ENCODE data around the gene PIGQ. TPM values are rescaled to one million over a fixed set of nuclear protein-coding genes. Genes with fewer than 3 reads are reported as not detected.

PIGQ gene
- total RNA-seq, 1 experiment from 2014 or later, result 99.5 TPM

DNA sequence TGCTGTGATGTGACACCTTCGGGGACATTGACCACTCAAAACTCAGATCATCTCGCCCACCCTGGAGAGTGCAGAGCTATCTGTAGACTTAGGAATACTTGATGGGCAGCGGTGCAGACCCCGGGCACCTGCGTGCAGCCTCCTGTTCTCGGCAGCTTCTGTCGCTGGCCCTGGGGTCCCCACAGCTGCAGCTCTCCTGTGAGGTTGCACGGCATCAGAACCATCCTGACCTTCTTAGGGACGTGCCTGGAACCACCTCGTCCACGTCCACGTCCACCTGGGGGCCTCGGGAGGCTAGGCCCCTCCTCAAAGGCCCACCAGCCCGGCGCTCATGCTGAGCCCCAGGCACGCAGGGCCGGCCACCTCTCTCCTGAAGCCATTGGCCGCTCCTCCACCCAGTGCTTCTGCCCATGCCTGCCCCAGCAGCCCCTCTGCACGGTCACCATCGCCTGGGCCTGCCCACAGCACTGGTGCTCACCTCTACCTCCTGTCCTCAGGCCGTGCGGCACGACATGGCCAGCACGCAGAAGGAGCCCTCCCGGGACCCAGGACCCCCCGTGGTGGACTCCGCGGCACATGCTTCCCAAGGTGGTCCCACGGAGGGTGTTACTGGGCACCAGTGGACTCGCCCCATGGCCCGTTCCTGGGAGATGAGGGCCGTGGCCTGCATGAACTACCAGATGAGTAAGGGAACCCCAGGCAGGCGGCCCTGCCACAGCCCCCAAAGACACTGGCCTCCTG is 58.7 kb downstream of the PIGQ start:
- no peak for DNase-seq (ENCODE audit: low spot score)

DNA sequence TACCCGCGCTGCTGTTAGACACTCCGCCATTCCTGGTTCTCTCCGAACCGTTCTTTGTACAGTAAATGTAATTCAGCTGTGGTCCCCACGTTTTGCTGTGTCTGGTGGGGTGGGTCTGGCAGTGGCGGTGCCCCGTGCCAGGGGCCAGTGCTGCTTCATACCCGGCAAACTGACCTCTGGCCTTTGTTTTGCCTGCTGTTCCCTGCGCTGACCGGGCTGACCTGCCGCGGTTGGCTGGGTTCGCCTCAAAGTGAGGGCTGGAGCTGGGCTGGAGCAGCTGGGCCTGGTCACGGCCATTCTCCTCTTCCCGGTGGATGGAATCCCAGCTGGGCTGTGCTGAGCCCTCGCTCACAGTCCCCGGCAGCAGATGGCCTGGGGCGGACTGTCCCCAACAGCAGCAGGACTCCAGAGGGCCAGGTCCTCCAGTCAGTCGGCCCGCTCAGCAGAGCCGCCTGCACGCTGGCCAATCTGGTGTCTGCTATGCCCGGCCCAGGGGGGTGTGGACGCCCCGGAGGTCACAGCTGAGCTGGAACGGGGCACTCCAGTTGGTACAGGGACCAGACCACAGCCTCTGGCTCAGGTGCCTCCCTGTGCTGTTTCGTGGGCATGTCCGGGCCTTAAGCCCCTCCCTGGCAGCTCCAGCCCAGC is 59.5 kb downstream of the PIGQ start:
- DNase-seq (ENCODE audit: low spot score), result no peak

DNA sequence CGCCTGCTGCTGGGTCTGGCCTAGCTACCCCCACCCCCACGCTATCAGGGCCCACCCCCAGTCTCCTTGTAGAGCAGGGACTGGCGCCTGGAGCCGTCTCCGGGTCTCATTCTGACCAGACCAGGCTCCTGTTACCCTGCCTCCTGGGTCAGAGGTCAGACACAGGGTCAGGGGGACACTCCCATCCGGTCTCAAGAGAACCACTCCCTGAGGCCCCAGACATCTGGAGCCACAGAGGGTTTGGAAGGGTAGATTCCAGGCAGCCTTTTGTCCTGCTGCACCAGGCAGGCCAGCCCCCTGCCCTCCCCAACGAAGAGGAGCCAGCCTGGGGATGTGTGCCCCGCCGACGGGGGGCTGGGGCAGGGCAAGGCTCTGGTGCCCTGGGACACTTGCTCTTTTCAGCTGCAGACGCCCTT is 60.1 kb downstream of the PIGQ start:
- no peak for DNase-seq (ENCODE audit: low spot score)

DNA sequence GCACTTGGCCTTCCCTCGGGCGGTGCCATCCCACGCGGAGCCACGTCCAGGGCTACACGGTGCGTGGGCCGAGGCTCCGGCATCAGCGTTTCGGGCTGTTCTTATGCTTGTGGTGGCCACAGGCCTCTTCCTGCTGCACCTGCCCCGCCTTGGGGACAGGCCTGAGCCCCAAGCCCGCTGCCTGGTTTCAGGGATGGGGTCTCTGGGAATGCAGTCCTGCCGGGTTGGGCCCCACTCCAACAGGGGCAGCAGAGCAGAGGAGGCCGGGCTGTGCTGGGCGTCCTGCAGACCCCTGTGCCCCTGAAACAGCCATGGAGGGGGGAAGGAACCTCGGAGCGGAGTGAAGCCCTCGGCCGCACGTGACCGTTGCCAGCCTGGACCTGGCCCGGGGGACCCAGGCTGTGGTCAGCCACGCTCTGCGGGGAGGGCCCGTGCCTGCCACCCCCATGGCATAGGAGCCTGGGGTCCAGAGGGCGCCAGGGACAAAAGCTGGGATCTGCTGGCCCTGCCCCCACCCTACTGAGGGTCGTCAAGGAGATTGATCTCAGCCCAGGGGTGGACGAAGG is 60.6 kb downstream of the PIGQ start:
- DNase-seq (ENCODE audit: low spot score), result no peak

DNA sequence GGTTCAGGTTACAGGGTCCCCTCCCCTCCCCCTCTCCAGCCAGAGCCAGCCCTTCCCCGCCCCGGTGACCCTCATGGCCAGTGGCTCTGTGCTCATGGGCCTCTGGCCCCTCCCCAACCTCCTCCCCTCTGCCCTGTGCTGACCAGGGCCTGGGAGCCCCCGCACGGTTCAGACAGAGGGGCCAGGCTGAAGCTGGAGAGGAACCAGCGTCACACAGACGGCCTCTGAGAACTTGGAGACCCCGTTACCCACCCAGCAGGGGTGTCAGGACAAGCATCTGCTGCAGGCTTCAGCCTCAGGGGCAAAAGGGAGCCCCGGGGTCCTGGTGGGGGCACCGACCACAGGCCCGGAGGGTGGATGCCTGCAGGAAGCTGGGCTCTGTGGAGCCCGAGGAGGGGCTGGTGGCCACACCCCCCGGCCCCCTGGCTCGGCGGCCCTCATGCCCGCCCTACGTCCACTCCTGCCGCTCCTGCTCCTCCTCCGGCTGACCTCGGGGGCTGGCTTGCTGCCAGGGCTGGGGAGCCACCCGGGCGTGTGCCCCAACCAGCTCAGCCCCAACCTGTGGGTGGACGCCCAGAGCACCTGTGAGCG is 61.1 kb downstream of the PIGQ start, which contains the start of gene WFIKKN1:
Gene WFIKKN1, plus strand, starts transcription at position 171 of the 591 bp plus-strand sequence. Its CDS starts 269 bp downstream, at position 440.
- DNase-seq (ENCODE audit: low spot score), result peak; percentile 63

DNA sequence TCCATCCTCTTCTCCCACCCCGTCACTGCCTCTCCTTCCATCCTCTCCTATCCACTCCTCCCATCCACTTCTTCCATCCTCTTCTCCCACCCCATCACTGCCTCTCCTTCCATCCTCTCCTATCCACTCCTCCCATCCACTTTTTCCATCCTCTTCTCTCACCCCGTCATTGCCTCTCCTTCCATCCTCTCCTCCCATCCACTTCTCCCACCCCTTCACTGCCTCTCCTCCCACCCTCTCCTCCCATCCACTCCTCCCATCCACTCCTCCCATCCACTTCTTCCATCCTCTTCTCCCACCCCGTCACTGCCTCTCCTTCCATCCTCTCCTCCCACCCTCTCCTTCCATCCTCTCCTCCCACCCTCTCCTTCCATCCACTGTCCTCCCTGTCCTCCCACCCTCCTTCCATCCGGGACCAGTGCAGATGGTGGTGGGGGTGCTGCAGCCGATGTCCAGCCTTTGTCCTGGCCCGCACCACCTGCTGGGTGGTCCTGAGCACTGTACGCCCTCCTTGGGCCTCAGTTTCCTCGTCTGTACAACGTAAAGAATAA is 62.1 kb downstream of the PIGQ start:
- DNase-seq (ENCODE audit: low spot score), result no peak

DNA sequence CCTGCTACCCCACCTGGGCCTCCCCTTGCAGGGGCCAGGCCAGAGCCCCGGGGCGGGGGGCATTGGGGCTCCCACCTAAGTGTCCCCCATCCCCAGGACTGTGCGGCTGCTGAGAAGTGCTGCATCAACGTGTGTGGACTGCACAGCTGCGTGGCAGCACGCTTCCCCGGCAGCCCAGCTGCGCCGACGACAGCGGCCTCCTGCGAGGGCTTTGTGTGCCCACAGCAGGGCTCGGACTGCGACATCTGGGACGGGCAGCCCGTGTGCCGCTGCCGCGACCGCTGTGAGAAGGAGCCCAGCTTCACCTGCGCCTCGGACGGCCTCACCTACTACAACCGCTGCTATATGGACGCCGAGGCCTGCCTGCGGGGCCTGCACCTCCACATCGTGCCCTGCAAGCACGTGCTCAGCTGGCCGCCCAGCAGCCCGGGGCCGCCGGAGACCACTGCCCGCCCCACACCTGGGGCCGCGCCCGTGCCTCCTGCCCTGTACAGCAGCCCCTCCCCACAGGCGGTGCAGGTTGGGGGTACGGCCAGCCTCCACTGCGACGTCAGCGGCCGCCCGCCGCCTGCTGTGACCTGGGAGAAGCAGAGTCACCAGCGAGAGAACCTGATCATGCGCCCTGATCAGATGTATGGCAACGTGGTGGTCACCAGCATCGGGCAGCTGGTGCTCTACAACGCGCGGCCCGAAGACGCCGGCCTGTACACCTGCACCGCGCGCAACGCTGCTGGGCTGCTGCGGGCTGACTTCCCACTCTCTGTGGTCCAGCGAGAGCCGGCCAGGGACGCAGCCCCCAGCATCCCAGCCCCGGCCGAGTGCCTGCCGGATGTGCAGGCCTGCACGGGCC is 62.9 kb downstream of the PIGQ start:
- no peak for DNase-seq (ENCODE audit: low spot score)

DNA sequence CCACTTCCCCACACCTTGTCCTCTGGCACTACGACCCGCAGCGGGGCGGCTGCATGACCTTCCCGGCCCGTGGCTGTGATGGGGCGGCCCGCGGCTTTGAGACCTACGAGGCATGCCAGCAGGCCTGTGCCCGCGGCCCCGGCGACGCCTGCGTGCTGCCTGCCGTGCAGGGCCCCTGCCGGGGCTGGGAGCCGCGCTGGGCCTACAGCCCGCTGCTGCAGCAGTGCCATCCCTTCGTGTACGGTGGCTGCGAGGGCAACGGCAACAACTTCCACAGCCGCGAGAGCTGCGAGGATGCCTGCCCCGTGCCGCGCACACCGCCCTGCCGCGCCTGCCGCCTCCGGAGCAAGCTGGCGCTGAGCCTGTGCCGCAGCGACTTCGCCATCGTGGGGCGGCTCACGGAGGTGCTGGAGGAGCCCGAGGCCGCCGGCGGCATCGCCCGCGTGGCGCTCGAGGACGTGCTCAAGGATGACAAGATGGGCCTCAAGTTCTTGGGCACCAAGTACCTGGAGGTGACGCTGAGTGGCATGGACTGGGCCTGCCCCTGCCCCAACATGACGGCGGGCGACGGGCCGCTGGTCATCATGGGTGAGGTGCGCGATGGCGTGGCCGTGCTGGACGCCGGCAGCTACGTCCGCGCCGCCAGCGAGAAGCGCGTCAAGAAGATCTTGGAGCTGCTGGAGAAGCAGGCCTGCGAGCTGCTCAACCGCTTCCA is 63.7 kb downstream of the PIGQ start:
- DNase-seq (ENCODE audit: low spot score), result no peak

Small RNA genes within 50 kb of the gene (small RNA-seq; reads per million reads assigned to genes)
- gene MIR3176 (1.0 reads per million, percentile 35 among the genes with 10 or more reads in this experiment), gene MIR5587 (not detected), gene Z98883.1 (not detected)

Other genes starting within 250 kb of the PIGQ start
- gene AXIN1, start 217.2 kb upstream of the PIGQ start, total RNA-seq (2014; rRNA removed; shearing (Covaris generic)), result 77.0 and 88.4 TPM in 2 replicates
- 223 and 226 TPM in 2 replicates for gene MRPL28, start 199.4 kb upstream of the PIGQ start, total RNA-seq (2014; rRNA removed; shearing (Covaris generic))
- gene PGAP6, start 188.0 kb upstream of the PIGQ start, total RNA-seq (2014; rRNA removed; shearing (Covaris generic)), result 150 and 161 TPM in 2 replicates
- gene NME4, start 172.8 kb upstream of the PIGQ start, total RNA-seq (2014; rRNA removed; shearing (Covaris generic)), result 25.3 and 29.0 TPM in 2 replicates
- 25.2 and 29.1 TPM in 2 replicates for gene DECR2, start 168.1 kb upstream of the PIGQ start, total RNA-seq (2014; rRNA removed; shearing (Covaris generic))
- gene RAB11FIP3, start 144.3 kb upstream of the PIGQ start, total RNA-seq (2014; rRNA removed; shearing (Covaris generic)), result 5.2 and 9.5 TPM in 2 replicates
- 161 and 180 TPM in 2 replicates for gene CAPN15, start 42.3 kb upstream of the PIGQ start, total RNA-seq (2014; rRNA removed; shearing (Covaris generic))
- gene PRR35, start 9.6 kb upstream of the PIGQ start, total RNA-seq (2014; rRNA removed; shearing (Covaris generic)), result 0.08 TPM in 1 of 2 replicates, not detected in the other
- 0.05 and 0.13 TPM in 2 replicates for gene NHLRC4, start 3.0 kb upstream of the PIGQ start, total RNA-seq (2014; rRNA removed; shearing (Covaris generic))
- 54.2 and 58.2 TPM in 2 replicates for gene RAB40C, start 20.1 kb downstream of the PIGQ start, total RNA-seq (2014; rRNA removed; shearing (Covaris generic))
- gene WFIKKN1, start 61.0 kb downstream of the PIGQ start, total RNA-seq (2014; rRNA removed; shearing (Covaris generic)), result 0.74 and 1.1 TPM in 2 replicates
- gene METTL26, start 66.3 kb downstream of the PIGQ start, total RNA-seq (2014; rRNA removed; shearing (Covaris generic)), result 278 and 290 TPM in 2 replicates
- 198 and 209 TPM in 2 replicates for gene MCRIP2, start 71.9 kb downstream of the PIGQ start, total RNA-seq (2014; rRNA removed; shearing (Covaris generic))
- 162 and 168 TPM in 2 replicates for gene WDR90, start 79.4 kb downstream of the PIGQ start, total RNA-seq (2014; rRNA removed; shearing (Covaris generic))
- gene RHOT2, start 98.2 kb downstream of the PIGQ start, total RNA-seq (2014; rRNA removed; shearing (Covaris generic)), result 209 and 211 TPM in 2 replicates
- gene RHBDL1, start 105.7 kb downstream of the PIGQ start, total RNA-seq (2014; rRNA removed; shearing (Covaris generic)), result 7.8 and 8.2 TPM in 2 replicates
- 258 and 295 TPM in 2 replicates for gene STUB1, start 110.4 kb downstream of the PIGQ start, total RNA-seq (2014; rRNA removed; shearing (Covaris generic))
- 154 and 176 TPM in 2 replicates for gene JMJD8, start 114.4 kb downstream of the PIGQ start, total RNA-seq (2014; rRNA removed; shearing (Covaris generic))
- 5.9 and 6.2 TPM in 2 replicates for gene WDR24, start 120.4 kb downstream of the PIGQ start, total RNA-seq (2014; rRNA removed; shearing (Covaris generic))
- gene FBXL16, start 135.8 kb downstream of the PIGQ start, total RNA-seq (2014; rRNA removed; shearing (Covaris generic)), result 0.29 and 1.5 TPM in 2 replicates
- gene METRN, start 145.2 kb downstream of the PIGQ start, total RNA-seq (2014; rRNA removed; shearing (Covaris generic)), result 82.2 and 108 TPM in 2 replicates
- 123 and 151 TPM in 2 replicates for gene ANTKMT, start 151.2 kb downstream of the PIGQ start, total RNA-seq (2014; rRNA removed; shearing (Covaris generic))
- 22.9 and 30.6 TPM in 2 replicates for gene CCDC78, start 156.5 kb downstream of the PIGQ start, total RNA-seq (2014; rRNA removed; shearing (Covaris generic))
- 63.0 and 80.8 TPM in 2 replicates for gene HAGHL, start 157.1 kb downstream of the PIGQ start, total RNA-seq (2014; rRNA removed; shearing (Covaris generic))
- gene CIAO3, start 171.0 kb downstream of the PIGQ start, total RNA-seq (2014; rRNA removed; shearing (Covaris generic)), result 68.4 and 80.0 TPM in 2 replicates
- 3.9 and 8.3 TPM in 2 replicates for gene MSLN, start 190.8 kb downstream of the PIGQ start, total RNA-seq (2014; rRNA removed; shearing (Covaris generic))
- 147 and 148 TPM in 2 replicates for gene RPUSD1, start 218.4 kb downstream of the PIGQ start, total RNA-seq (2014; rRNA removed; shearing (Covaris generic))
- 121 and 145 TPM in 2 replicates for gene CHTF18, start 218.7 kb downstream of the PIGQ start, total RNA-seq (2014; rRNA removed; shearing (Covaris generic))
- not detected in 2 replicates for gene GNG13, start 230.8 kb downstream of the PIGQ start, total RNA-seq (2014; rRNA removed; shearing (Covaris generic))

Measured in HT-29 (cell line).